ENCODE results near the gene NR2F1-AS1. TPM values are rescaled to one million over a fixed set of nuclear protein-coding genes. Genes with fewer than 3 reads are reported as not detected.
A peak's percentile ranks its signal among the peaks of the same experiment; 100 is the strongest.

Gene NR2F1-AS1
- polyA plus RNA-seq, 3 donors, result not detected

GRCh38 chr5:93608855-93609254 is 27.8 kb upstream of the NR2F1-AS1 start:
- no peak overlapping the region for H2AFZ ChIP-seq (ENCODE audit: insufficient read depth, low read depth, low read length, poor library complexity, severe bottlenecking)
- H3K4me1 ChIP-seq (ENCODE audit: control insufficient read depth in 1 of 2, insufficient read depth in 2 of 2, low read length in 2 of 2), result no peaks in the 10 kb centered on the region
- H3K9me3 ChIP-seq (replicated peaks in 1 of 2; ENCODE audit: control insufficient read depth in 1 of 2, insufficient read depth in 1 of 2, low read length in 2 of 2), result peaks cover 4 to 44% of the 10 kb centered on the region in 2 donors
- Mint-ChIP-seq H3K27ac (no peak overlapping the region), H3K36me3 (peaks cover 0 to 9% of the 10 kb centered on the region in 2 donors), H3K4me1 (peaks cover 8% of the 10 kb centered on the region), H3K9me3 (peaks cover 0 to 19% (median 6%) of the 10 kb centered on the region in 7 donors), H3K4me3 (peak overlapping the region in 1 of 2 donors; percentile 76), H3K27me3 (ENCODE audit: low read depth in 3 of 3) (peaks cover 63 to 100% (median 96%) of the 10 kb centered on the region in 3 donors)
- H3K79me2 ChIP-seq (ENCODE audit: insufficient read depth, low read length), result no peaks in the 10 kb centered on the region
- no peak overlapping the region for H3K27ac ChIP-seq (ENCODE audit: low read depth in 1 of 2, low read length in 2 of 2)
- H3K9ac ChIP-seq (ENCODE audit: insufficient read depth, low read length, poor library complexity, severe bottlenecking), result no peak overlapping the region
- no peak for TF ChIP-seq CTCF (IDR thresholded peaks at IDR 0.05)
- H3K4me2 ChIP-seq (replicated peaks; ENCODE audit: extremely low read depth, low read length, poor library complexity, severe bottlenecking), result no peak overlapping the region
- intact Hi-C loops (cut with micrococcal nuclease), result no loop called here
- no peaks in the 10 kb centered on the region for H3K36me3 ChIP-seq (replicated peaks in 1 of 2; ENCODE audit: control insufficient read depth in 1 of 2, insufficient read depth in 2 of 2, low read length in 2 of 2)
- H3K27me3 ChIP-seq (ENCODE audit: control insufficient read depth in 2 of 2, insufficient read depth in 2 of 2, low read length in 2 of 2), result peaks cover 98 to 99% of the 10 kb centered on the region in 2 donors
- 20% methylated on average over 1 of the region's 4 CpGs for WGBS (ENCODE audit: insufficient coverage)
- no peaks in the 10 kb centered on the region for H4K20me1 ChIP-seq (ENCODE audit: insufficient read depth, low read length)
- no peak for DNase-seq
- H3K4me3 ChIP-seq (replicated peaks in 1 of 3; ENCODE audit: low read depth in 2 of 3, low read length in 3 of 3), result no peak overlapping the region

- Histone ChIP-seq H3K9ac (ENCODE audit: insufficient read depth, low read length, poor library complexity, severe bottlenecking) (no peak overlapping the region), H3K27me3 (ENCODE audit: control insufficient read depth in 2 of 2, insufficient read depth in 2 of 2, low read length in 2 of 2) (peaks cover 98 to 99% of the 10 kb centered on the region in 2 donors), H3K4me3 (replicated peaks in 1 of 3; ENCODE audit: low read depth in 2 of 3, low read length in 3 of 3) (no peak overlapping the region), H3K79me2 (ENCODE audit: insufficient read depth, low read length) (no peaks in the 10 kb centered on the region), H3K4me2 (replicated peaks; ENCODE audit: extremely low read depth, low read length, poor library complexity, severe bottlenecking) (peak overlapping the region; percentile 12), H3K27ac (ENCODE audit: low read depth in 1 of 2, low read length in 2 of 2) (no peak overlapping the region), H3K4me1 (ENCODE audit: control insufficient read depth in 1 of 2, insufficient read depth in 2 of 2, low read length in 2 of 2) (no peaks in the 10 kb centered on the region), H2AFZ (ENCODE audit: insufficient read depth, low read depth, low read length, poor library complexity, severe bottlenecking) (no peak overlapping the region), H3K9me3 (replicated peaks in 1 of 2; ENCODE audit: control insufficient read depth in 1 of 2, insufficient read depth in 1 of 2, low read length in 2 of 2) (peaks cover 4 to 51% of the 10 kb centered on the region in 2 donors), H4K20me1 (ENCODE audit: insufficient read depth, low read length) (no peaks in the 10 kb centered on the region), H3K36me3 (replicated peaks in 1 of 2; ENCODE audit: control insufficient read depth in 1 of 2, insufficient read depth in 2 of 2, low read length in 2 of 2) (no peaks in the 10 kb centered on the region)
- intact Hi-C loops (cut with micrococcal nuclease), result no loop called here
- DNase-seq, result peak in 1 of 3 donors; percentile 26
- Mint-ChIP-seq H3K9me3 (peaks cover 0 to 24% (median 14%) of the 10 kb centered on the region in 7 donors), H3K27me3 (ENCODE audit: low read depth in 3 of 3) (peaks cover 53 to 99% (median 84%) of the 10 kb centered on the region in 3 donors), H3K4me1 (peaks cover 8% of the 10 kb centered on the region), H3K36me3 (peaks cover 3 to 9% of the 10 kb centered on the region in 2 donors), H3K4me3 (peak overlapping the region; percentile 28 to 83), H3K27ac (no peak overlapping the region)
- WGBS (ENCODE audit: insufficient coverage), result 17% methylated on average over 8 of the region's 19 CpGs
- peak; percentile 36 for TF ChIP-seq CTCF (IDR thresholded peaks at IDR 0.05)
Measured at GRCh38 chr5:93607367-93608258, 26.6 kb upstream of the NR2F1-AS1 start.
